Fibroblast of lung (primary cell): ENCODE measurements around the gene ODR4. TPM values are rescaled to one million over a fixed set of nuclear protein-coding genes. Genes with fewer than 3 reads are reported as not detected.

Experiments
- DNase-seq, 2 donors: peaks; one replicate each; pipeline versions ENCODE4 v3.0.0 to v3.0.0-alpha.2; 2010; ENCODE audit warnings: low read depth in 2 of 2
- H2AFZ ChIP-seq: 2 replicates; pipeline ENCODE4 v1.5.1; 2012; ENCODE audit warnings: low read length, control low read depth, inconsistent platforms
- H3K27ac ChIP-seq: 2 replicates; pipeline ENCODE4 v1.5.1; 2011; ENCODE audit warnings: low read length, control low read depth; ENCODE audit not compliant: insufficient read depth
- H3K27me3 ChIP-seq: 2 replicates; pipeline ENCODE4 v1.5.1; 2011; ENCODE audit warnings: mild to moderate bottlenecking, low read length; ENCODE audit not compliant: control insufficient read depth, insufficient read depth
- H3K36me3 ChIP-seq: 2 replicates; pipeline ENCODE4 v1.5.1; 2011; ENCODE audit warnings: low read length; ENCODE audit not compliant: control insufficient read depth, insufficient read depth
- H3K4me1 ChIP-seq: 2 replicates; pipeline ENCODE4 v1.5.1; 2011; ENCODE audit warnings: low read length; ENCODE audit not compliant: control insufficient read depth, insufficient read depth; ENCODE audit errors: extremely low read depth
- H3K4me2 ChIP-seq: 2 replicates; pipeline ENCODE4 v1.5.1; 2011; ENCODE audit warnings: low read length, control low read depth; ENCODE audit not compliant: insufficient read depth; ENCODE audit errors: extremely low read depth
- H3K4me3 ChIP-seq, 4 experiments: fragments of 200-600 bp in 1 of 4; sonication (generic) in 1 of 4; replicated peaks in 1 of 4; 2 replicates each; pipeline ENCODE4 v1.5.1; 2011 to 2016; ENCODE audit warnings: low read length in 4 of 4, low read depth in 3 of 4, mild to moderate bottlenecking in 3 of 4, control low read depth in 2 of 4, inconsistent platforms in 1 of 4, mixed read lengths in 1 of 4; ENCODE audit not compliant: insufficient read depth in 1 of 4; ENCODE audit errors: control extremely low read depth in 1 of 4
- H3K79me2 ChIP-seq: 2 replicates; pipeline ENCODE4 v1.5.1; 2012; ENCODE audit warnings: mild to moderate bottlenecking, low read length, inconsistent platforms; ENCODE audit not compliant: control insufficient read depth, insufficient read depth
- H3K9ac ChIP-seq: 2 replicates; pipeline ENCODE4 v1.5.1; 2011; ENCODE audit warnings: mild to moderate bottlenecking, low read length, control low read depth; ENCODE audit not compliant: insufficient read depth
- H3K9me3 ChIP-seq: 2 replicates; pipeline ENCODE4 v1.5.1; 2012; ENCODE audit warnings: low read depth, low read length; ENCODE audit not compliant: control insufficient read depth, insufficient read depth
- H4K20me1 ChIP-seq: 2 replicates; pipeline ENCODE4 v1.5.1; 2011; ENCODE audit warnings: low read length; ENCODE audit not compliant: control insufficient read depth, insufficient read depth; ENCODE audit errors: extremely low read depth
- EZH2 ChIP-seq: IDR thresholded peaks from 2 replicates; pipeline ENCODE4 v1.5.1; 2012; ENCODE audit warnings: low read length, control low read depth, mild to moderate bottlenecking; ENCODE audit errors: missing control alignments
- polyA plus RNA-seq, 2 donors: library from polyadenylated mRNA; depleted of rRNA in 1 of 2; stranded (reverse) in 1 of 2; unstranded in 1 of 2; fragments of >200 nt; gene quantifications; 2 replicates each; pipeline ENCODE4 v1.2.1, GENCODE V29; 2011 to 2012; ENCODE audit warnings: missing spikeins in 1 of 2
- total RNA-seq: library from RNA; depleted of rRNA; stranded (reverse); fragments of >200 nt; gene quantifications from 2 replicates; pipeline ENCODE4 v1.2.1, GENCODE V29; 2014
- TF ChIP-seq, protein P1 (sequence below), 2 donors: IDR thresholded peaks in 1 of 2; conservative IDR thresholded peaks in 1 of 2; 1 replicate in 1 of 2; 2 replicates in 1 of 2; pipeline ENCODE4 v1.5.1; 2011 to 2012; ENCODE audit warnings: low read length in 2 of 2, control low read depth in 1 of 2, inconsistent platforms in 1 of 2, low read depth in 1 of 2, mild to moderate bottlenecking in 1 of 2

ODR4 gene
- total and polyA plus RNA-seq, 2 donors (not counting 1 experiment from before 2014, with no cell fraction given): 13.0 to 13.7 TPM

DNA sequence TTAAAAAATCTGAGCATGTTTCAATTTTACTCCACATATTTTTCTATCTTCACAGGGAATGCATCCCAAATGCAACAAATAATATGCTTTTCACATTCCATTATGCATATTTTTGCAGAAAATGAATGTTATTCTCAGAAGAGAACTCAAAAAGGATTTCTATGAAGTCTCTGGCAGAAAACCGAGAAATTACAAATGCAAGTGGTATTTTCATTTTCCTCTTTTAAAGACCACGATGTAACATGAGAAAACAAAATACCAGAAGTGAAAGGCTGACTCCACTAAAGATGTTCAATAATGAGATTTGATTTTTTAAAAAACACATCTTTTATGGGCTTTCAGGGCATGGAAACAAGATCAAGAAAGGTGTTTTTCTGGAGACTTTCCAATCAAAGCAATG is 90.3 kb downstream of the ODR4 start:
- no peak for DNase-seq
- no peaks in the 10 kb centered on the region for H3K9me3 ChIP-seq
- no peak overlapping the region for H3K4me2 ChIP-seq

More for the DNA sequence above, 90.3 kb downstream of the ODR4 start:
- H3K4me3 ChIP-seq: no peak overlapping the region
- no peaks in the 10 kb centered on the region for H4K20me1 ChIP-seq
- no peaks in the 10 kb centered on the region for H3K36me3 ChIP-seq
- no peaks in the 10 kb centered on the region for H3K27me3 ChIP-seq
- H2AFZ ChIP-seq: no peak overlapping the region
- H3K27ac ChIP-seq: no peak overlapping the region
- no peak overlapping the region for H3K9ac ChIP-seq
- TF ChIP-seq EZH2: no peak
- TF ChIP-seq, protein P1, sequence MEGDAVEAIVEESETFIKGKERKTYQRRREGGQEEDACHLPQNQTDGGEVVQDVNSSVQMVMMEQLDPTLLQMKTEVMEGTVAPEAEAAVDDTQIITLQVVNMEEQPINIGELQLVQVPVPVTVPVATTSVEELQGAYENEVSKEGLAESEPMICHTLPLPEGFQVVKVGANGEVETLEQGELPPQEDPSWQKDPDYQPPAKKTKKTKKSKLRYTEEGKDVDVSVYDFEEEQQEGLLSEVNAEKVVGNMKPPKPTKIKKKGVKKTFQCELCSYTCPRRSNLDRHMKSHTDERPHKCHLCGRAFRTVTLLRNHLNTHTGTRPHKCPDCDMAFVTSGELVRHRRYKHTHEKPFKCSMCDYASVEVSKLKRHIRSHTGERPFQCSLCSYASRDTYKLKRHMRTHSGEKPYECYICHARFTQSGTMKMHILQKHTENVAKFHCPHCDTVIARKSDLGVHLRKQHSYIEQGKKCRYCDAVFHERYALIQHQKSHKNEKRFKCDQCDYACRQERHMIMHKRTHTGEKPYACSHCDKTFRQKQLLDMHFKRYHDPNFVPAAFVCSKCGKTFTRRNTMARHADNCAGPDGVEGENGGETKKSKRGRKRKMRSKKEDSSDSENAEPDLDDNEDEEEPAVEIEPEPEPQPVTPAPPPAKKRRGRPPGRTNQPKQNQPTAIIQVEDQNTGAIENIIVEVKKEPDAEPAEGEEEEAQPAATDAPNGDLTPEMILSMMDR (conservative IDR thresholded peaks at IDR 0.05 in 1 of 2, IDR thresholded peaks at IDR 0.05 in 1 of 2; ENCODE audit: low read depth in 1 of 2, low read length in 2 of 2): no peak
- H3K79me2 ChIP-seq: no peaks in the 10 kb centered on the region
- H3K4me1 ChIP-seq: no peaks in the 10 kb centered on the region

Other genes starting within 250 kb of the ODR4 start
- under 0.01 TPM in 1 of 2 replicates, not detected in the other for gene PRG4, start 79.6 kb upstream of the ODR4 start, total RNA-seq
- 0.02 and 0.06 TPM in 2 replicates for gene PRG4, start 79.6 kb upstream of the ODR4 start, polyA plus RNA-seq
- 44.4 and 65.1 TPM in 2 replicates for gene TPR, start 585 bp upstream of the ODR4 start, total RNA-seq
- 35.3 and 37.4 TPM in 2 replicates for gene TPR, start 585 bp upstream of the ODR4 start, polyA plus RNA-seq
- not detected in 2 replicates for gene PDC, start 85.3 kb downstream of the ODR4 start, total RNA-seq
- gene PDC, start 85.3 kb downstream of the ODR4 start, polyA plus RNA-seq: 0.07 TPM in 1 of 2 replicates, not detected in the other